Measurements from ENCODE around the gene NAP1L4.

NAP1L4 gene

DNA sequence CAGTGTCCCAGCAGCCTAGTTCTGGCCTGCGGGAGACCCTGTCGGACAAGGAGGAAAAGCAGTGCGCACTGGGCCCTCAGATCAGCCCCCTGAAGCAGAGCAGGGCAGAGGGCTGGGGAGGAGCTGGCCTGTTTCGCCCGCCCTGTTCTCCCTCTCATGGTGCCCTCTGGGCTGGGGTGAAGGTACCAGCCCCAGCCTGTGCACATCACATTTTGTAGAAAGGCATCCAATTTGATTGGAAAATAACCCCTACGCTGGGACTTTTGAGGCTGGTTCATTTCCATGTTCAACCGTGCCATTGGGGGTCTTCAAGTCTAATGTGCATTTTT lies 832 bp upstream of the NAP1L4 start:
- DNase-seq (ENCODE audit: low read depth) = no peak

- no peak for DNase-seq (ENCODE audit: low read depth)
These were observed 486 bp downstream of the NAP1L4 start for GRCh38 chr11:2991452-2992233.

DNA sequence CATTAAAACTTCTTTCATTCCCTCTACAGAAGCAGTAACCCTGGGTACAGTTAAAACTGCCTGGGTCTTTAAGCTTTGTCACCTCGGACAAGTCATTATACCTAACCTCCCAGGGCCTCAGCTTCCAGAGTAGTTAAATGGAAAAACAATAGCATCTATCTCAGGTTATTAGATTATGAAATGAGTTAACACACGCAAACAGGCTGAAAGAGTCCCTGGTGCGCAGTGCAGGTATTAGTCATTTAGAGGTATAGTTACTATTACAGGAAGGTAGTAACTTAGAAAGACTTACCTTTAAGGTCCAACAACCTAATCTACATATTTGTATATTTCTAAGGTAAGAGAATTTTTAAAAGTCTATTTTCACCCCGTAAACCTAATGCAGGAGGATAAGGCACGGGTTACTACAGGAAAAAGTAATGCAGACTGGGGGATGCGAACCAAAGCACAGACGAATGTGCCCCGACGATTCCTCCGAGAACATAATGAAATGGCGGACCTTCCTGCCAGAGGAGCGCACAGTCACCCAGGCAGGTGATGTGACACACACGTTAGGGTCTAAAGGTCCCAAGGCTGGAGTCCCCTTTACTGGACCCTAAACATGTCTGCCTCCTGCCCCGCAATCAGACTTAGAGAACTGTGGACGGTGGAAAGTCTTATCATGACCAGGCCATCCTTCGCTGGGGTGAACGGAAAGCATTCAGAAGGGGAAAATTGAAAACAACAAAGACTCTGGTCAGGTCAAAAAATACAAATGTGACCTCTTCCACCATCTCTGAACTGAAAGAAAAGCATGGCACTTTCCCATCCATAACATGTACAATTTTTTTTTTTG lies 1.3 kb downstream of the NAP1L4 start:
- no peak for DNase-seq (ENCODE audit: low read depth)

DNA sequence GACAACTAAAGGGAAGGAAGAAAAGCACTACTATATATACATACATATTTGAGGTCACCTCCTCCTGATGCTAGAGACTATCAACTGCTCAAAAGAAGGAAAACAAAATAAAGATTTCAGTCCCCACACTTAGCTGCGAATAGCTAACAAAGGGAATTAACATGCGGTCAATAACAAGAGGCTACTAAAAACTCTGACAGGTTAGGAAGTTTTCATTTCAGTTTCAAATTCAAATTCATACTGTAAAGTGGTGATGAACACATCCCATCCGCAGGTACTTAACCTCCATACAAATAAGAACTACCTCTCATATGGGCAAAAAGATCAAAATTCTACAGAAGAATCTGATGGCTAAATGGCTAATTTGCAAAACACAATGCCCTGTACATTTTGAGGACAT lies 2.6 kb downstream of the NAP1L4 start:
- no peak for DNase-seq (ENCODE audit: low read depth)

DNA sequence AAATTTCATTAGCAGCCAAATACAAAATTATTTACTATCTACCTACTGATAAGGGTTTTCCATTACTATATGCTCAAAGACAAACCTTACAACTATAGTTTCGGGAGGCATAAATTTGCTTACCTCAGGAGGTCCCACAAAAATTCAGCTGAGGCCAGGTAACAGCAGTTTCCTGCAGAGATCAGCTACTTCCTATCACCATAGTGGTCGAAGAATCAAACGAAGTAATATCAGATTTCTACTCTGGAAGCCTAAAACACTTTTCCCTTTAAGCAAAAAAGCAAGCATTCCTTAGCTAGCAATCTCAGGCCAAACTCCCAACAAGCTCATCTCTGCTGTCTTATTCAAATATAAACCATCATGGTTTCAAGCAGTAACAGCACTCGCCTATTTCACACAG lies 3.1 kb downstream of the NAP1L4 start:
- no peak for DNase-seq (ENCODE audit: low read depth)

GRCh38 chr11:2987881-2988861 lies 4.0 kb downstream of the NAP1L4 start:
- peak; percentile 19 for DNase-seq (ENCODE audit: low read depth)

GRCh38 chr11:2983908-2984307 lies 8.2 kb downstream of the NAP1L4 start:
- DNase-seq (ENCODE audit: low read depth) = no peak

DNA sequence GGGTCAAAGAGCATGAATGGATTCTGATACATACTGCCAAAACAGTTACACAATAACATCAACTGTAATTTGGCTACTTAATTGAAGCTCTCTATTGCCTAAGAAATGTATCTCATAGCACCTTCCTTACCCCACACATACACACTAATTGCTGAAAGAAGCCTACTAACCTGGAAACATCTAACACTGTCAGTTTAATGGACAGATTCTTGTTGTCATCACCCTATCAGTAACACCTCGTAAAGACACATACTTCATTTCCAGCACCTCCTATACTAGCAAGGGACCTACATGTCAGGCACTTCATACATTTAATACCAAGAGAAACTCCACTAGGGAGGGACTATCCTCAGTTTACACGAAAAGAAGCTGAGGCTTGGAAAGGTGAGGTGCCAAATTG lies 9.9 kb downstream of the NAP1L4 start:
- no peak for DNase-seq (ENCODE audit: low read depth)

- DNase-seq (ENCODE audit: low read depth) = no peak
These were observed 11.0 kb downstream of the NAP1L4 start for GRCh38 chr11:2981130-2981529.

DNA sequence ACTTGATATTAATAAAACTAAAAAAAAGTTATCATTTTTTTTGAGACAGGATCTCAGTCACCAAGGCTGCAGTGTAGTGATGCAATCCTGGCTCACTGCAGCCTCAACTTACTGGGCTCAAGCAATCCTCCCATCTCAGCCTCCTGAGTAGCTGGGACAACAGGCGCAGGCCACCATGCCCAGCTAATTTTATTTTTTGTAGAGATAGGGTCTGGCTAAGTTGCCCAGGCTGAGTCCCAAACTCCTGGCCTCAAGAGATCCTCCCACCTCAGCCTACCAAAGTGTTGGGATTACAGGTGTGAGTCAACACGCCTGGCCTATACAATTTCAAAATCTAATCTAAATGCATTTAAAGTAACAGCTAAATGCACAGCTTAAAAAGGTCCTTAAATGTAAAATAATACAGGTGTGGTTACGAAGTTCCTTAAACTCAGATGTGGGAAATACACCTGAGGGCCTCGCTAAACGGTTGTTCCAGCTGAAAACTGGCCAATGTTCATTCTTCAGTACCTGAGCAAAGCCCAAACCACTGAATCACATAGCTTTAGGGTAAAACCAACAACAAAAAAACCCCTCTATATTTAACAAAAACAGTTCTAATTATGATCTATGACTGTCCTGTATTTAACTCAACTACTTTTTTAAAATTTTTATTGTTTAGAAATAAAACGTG lies 11.8 kb downstream of the NAP1L4 start:
- no peak for DNase-seq (ENCODE audit: low read depth)

- no peak for DNase-seq (ENCODE audit: low read depth)
These were observed 15.0 kb downstream of the NAP1L4 start for GRCh38 chr11:2977113-2977512.

- no peak for DNase-seq (ENCODE audit: low read depth)
These were observed 15.7 kb downstream of the NAP1L4 start for GRCh38 chr11:2976294-2977063.

GRCh38 chr11:2975594-2975993 lies 16.5 kb downstream of the NAP1L4 start:
- DNase-seq (ENCODE audit: low read depth) = peak; percentile 29

DNA sequence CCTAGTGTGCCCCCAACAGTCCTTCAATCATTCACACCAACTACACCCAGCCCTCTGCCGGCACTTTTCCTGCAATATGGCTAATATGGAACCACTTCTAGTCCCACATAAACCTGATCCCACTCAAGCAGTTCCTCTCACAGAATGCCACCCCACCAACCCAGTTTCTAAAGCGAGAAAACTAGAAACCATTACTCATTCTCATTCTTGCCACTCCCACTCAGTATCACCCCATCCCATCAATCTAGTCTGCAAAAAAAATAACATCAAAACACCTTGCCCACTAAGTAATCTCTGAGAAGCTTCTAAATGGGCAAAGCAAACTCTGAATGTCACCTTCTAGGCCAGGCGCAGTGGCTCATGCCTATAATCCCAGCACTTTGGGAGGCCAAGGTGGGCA lies 17.9 kb downstream of the NAP1L4 start:
- DNase-seq (ENCODE audit: low read depth) = no peak

- DNase-seq (ENCODE audit: low read depth) = no peak
These were observed 23.7 kb downstream of the NAP1L4 start for GRCh38 chr11:2968341-2968900.

- DNase-seq (ENCODE audit: low read depth) = no peak
These were observed 27.3 kb downstream of the NAP1L4 start for GRCh38 chr11:2964782-2965181.

DNA sequence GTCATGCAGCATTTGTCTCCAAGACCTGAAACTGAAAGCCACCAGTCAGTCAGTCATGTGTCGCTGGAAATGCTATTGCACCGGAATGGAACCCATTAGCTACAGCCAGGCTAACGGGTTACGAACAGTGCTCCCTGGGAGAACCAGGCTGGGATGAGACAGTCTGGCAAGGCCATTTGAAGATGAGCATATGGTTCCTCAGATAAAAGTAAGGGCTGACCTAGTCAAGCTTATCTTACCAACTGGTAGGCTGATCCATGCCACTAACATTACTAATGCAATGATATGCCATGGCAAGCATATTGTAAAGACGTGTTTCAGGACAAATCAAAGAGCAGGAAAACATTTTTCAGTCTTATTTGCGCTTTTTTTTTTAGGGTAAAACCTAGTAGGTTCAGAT lies 28.4 kb downstream of the NAP1L4 start:
- no peak for DNase-seq (ENCODE audit: low read depth)

DNA sequence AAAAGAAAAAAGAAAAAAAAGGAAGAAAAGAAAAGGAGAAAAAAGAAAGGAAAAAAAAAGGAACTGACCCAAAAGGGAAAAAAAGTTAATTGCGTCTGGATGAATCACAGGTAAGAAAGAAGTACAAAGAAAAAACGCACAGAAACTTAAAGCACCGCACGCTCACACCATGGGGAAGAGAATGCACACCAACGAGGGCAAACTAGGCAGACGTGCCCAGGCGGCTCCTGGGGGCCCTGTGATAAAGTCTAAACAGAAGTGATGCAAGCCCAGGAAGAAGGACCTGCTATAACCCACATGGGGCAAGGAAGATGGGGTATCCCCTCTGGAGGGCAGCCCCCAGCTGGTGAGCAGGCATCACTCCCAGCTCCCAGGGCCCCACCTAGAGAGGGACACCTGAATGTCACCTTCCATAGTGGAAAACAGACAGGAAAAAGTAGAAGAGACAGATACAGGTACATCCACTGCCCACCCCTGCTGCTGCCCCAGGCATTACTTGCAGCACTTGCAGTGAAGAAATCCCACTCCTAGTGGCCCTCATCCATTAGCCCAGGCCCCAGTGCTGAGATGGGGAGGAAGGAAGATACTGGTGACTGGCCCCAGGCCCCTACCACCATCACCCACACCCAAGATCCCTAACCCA lies 28.9 kb downstream of the NAP1L4 start:
- no peak for DNase-seq (ENCODE audit: low read depth)

- DNase-seq (ENCODE audit: low read depth) = no peak
These were observed 31.0 kb downstream of the NAP1L4 start for GRCh38 chr11:2961080-2961479.

- no peak for DNase-seq (ENCODE audit: low read depth)
These were observed 32.0 kb downstream of the NAP1L4 start for GRCh38 chr11:2960139-2960538.

Data from activated gamma-delta T cell treated with anti-CD3 and anti-CD28 coated beads, Interleukin-2, amount 50 U/mL, for 16 hours (primary cell).